ENCODE results near the gene TIMP2.
"Not testable (repeated sequence)": the region's sequence is repeated elsewhere in the genome, so short reads cannot be mapped to it uniquely, and the experiment has no call there.

TIMP2 gene

GRCh38 chr17:78902231-78902630 lies 23.0 kb downstream of the TIMP2 start:
- DNase-seq, result not testable (repeated sequence)

DNA sequence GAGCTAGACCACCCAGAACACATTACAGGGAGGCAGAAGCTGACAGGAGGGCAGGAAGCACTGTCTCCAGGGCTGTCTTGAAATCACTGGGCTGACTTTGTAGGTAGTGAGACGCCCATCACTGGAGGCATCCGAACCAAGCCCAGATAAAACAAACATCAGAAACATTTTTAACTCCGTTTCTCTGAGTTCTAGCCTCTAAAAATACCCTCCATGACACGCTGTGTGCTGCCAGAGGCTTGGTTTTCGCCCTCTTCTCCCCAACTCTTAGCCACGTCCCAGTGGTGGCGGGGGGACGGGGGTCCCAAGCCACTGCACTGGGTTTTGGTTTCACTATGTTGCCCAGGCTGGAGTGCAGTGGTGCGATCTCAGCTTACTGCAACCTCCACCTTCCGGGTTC lies 23.4 kb downstream of the TIMP2 start:
- no peak for DNase-seq

DNA sequence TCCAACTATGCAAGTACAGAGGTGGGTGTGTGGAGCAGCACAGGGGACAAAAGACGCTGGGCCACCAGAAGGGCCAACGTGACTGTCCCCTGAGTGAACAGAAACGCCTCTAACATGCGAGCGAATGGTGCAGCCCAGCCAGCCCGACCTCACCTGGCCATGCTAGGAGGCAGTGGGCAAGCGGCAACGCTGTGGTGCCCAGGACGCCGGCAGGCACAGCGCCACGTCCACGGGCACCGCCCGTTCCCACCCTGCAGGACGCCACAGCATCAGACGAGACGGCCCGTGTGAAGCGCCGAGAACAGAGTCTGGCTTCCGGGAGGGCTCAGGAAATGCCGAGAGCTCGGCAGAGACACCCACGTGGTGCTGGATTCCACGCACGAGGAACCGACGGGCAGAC lies 24.4 kb downstream of the TIMP2 start:
- DNase-seq, result no peak

DNA sequence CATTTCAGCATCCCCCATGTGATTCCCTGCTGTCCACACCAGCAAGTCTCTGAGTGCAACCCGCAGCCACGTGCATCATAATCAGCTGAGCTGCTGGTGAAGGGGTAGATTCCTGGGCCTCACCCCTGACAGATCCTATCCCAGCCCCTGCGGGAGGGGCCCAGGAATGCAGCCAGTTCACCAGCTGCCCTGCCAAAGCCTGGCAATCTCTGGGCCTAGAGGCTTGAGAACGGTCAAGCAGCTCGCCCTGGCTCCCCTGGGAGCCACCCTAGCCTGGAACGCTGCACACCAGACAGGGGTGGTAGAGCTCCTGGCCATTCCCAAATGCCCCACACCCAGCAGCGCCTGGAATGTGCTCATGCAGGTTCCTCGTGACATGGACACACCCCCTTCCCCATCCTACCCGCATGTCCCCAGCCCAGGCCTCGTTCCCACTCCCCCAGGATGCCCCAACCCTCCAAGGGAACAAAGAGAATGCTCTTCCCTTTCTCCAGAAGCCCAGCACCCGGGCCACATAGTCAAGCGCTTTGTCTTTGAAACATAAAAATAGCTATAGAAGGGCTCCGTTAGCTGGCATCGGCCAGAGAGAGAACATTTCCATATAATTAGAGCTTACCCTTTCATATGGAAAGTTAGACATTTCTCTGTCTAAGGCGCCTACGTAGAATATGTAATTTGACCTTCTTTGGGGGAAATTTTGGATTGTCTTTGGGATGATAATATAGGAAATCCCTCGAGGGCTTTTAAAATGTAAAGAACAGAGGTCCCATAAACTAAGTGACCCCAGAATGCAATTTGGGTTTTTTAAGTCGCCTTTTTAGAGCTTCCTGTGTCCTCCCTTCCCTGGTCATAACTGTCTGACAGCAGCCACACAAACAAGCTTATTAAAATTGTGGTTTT lies 25.6 kb downstream of the TIMP2 start:
- DNase-seq, result no peak

- DNase-seq, result no peak
Measured at GRCh38 chr17:78898947-78899346, 26.2 kb downstream of the TIMP2 start.

- DNase-seq, result no peak
Measured at GRCh38 chr17:78898075-78898836, 26.9 kb downstream of the TIMP2 start.

DNA sequence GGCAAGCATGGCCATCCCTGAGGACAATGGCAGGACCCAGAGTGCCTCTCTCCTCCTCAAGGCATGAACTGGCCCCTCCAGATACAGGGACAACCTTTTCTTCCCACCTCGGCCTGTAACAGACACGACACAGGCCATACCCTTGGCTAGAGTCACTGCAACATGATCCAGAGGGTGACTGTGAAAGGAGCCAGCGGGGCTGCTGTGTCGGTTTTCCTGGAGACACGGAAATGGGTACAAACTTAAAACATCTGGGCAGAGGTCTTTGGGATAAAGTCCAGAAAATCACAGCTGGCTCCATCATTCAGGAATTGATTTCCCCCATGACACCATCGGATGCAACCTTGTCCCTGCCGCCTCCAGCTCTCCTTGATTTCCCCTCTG lies 27.5 kb downstream of the TIMP2 start:
- DNase-seq, result no peak

DNA sequence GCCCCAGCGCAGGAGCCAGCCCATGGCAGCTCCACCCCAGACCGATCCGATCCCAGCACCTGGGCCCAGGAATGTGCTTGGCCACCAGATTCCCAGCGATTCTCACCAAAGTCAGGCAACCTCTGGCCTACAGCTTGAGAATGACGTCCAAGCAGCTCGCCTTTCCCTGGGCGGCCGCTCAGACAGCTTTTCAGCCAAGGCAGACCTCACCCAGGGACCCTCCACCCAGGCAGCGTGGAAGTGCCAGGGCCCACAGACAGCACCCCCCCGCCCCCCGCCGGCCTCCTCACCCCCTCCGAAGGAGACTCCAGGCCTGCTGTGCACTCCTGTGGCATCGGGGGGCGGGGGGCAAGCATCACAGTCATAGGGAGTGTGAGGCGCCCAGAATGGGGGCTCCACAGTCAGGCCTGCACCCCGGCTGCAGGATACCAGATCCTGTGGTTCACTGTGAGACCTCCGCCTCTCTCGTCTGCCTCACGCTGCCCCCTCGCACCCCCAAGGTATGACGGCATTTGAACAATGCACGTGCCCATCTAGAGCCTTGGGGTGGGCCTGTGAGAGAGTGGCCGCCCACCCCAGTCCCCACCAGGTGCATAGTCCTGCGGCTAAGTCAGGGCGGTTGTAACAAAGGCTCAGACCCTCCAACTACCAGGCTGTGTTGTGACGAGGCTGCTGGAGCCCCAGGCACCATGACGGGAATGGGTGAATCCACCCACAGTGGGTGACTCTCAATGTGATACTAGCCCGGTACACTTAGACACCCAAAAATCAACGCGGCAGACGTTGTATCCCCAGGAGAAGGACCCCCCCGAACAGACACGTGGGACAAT lies 28.1 kb downstream of the TIMP2 start:
- no peak for DNase-seq

DNA sequence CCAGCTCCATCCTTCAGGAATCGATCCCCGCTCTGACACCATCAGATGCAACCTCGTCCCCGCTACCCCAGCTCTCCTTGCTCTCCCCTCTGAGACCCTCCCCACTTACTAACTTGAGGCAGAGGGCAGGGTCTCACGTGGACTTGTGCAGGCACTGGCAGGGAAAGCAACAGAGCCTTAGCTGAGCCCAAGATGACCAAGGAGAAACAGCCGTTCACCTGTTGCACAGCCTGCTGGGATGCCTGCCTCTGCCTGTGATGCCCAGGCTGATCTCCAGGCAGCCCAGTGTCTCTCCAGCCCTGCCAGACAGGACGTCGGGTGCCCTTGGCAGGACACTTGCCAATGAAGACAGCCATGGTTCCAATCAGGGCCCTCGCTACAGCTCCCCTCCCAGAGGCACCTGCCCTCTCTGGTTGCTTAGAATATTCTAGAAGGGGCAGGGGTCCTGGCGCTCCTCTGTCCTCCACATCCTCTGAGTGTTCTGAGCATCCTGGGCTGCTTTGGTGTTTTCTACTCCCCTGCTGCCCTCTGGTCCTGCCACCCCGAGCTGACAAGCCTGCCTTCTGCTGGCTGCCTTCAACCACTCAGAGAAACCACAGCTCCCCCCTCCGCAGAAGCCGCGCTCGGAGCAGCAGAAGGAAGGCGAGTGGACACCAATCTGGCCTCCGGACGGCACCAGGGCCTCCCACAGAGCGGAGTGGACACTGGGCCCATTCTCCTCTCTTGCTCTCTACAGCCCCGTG lies 28.9 kb downstream of the TIMP2 start:
- DNase-seq, result no peak

DNA sequence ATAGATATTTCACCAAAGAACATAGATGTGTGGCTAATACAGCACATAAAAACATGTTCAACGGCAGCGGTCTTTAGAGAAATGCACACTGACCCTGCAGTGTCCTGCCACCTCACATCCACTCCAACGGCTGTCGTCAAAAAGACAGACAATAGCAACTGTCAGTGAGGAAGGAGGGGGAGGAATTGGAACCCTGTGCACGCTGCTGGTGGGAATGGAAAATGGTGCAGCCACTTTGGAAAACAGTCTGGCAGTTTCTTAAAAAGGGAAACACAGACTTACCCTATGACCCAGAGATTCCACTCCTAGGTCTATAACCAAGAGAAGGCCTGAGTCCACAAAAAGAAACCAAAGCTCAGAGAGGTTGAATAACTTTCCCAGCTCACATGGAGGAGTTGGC lies 29.9 kb downstream of the TIMP2 start:
- no peak for DNase-seq

GRCh38 chr17:78893684-78894083 lies 31.5 kb downstream of the TIMP2 start:
- no peak for DNase-seq

DNA sequence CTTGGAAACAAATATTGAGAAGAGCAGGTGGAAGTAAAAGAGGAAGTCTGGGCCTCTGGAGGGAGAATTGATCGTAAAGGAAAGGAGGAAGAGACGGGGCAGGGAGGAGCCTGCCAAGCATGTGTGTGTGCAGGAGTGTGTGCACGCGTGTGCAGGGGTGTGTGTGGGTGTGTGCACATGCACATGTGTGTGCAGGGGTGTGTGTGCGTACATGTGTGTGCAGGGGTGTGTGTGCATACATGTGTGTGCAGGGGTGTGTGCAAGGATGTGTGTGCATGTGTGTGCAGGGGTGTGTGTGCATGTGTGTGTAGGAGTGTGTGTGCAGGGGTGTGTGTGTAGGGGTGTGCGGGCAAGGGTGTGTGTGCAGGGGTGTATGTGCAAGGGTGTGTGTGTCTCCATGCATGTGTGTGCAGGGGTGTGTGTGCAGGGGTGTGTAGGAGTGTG lies 32.2 kb downstream of the TIMP2 start:
- DNase-seq, result no peak

DNA sequence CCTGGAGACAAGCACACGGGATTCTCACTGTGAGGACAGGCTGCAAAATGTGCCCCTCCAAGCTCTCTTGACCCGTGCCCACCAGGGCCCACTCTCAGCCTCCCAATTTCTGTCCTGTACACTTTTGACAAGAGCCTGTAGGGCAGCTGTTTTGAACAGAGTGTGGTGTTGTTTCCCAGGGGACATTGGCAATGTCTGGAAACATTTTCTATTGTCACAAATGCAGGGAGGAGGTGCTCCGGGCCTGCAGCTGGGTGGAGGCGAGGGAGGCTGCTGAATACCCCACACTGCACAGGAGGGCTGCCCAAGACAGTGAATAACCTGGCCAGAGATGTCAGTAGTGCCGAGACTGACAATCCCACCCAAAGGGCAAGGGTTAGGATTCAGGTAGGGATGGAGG lies 32.7 kb downstream of the TIMP2 start:
- DNase-seq, result no peak

DNA sequence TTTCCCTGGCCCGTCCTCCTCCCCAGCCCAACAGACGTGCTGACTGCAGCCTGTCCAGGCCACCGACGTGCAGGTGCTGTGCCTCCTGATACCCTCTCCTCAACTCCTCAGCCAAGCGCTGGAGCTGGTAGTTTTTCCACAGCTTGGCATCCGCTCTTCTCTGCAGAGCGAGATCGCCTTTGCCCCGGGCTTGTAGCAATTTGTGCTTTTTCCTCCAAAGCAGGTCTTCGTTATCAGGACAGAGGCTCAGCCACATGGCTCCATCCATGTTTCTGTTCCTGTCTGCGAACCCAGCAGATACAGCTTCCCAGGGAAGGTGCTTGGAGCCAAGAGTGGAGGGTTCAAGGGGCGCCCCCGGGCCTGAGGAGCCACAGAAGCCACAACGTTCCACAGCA lies 33.1 kb downstream of the TIMP2 start:
- no peak for DNase-seq

- DNase-seq, result no peak
Measured at GRCh38 chr17:78891406-78892061, 33.7 kb downstream of the TIMP2 start.

DNA sequence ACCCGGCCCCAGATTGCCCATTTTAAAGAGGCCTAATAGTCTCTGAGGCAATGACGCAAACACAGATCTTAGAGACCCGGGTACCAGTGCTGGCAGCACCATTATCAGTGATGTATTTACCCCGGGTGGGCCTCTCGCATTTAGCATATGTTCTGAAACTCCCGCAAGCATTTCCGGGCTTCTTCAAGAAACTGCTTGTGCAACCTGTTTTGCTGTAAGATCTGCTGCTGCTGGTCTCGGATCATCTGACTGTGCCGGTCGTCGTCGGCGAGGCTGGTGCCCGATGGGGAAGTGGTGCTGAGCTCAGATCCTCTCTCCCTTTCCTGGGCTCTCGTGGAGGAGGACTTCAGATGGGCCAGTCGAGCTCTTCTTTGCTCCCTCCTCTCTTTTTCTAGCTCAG lies 34.7 kb downstream of the TIMP2 start:
- no peak for DNase-seq

DNA sequence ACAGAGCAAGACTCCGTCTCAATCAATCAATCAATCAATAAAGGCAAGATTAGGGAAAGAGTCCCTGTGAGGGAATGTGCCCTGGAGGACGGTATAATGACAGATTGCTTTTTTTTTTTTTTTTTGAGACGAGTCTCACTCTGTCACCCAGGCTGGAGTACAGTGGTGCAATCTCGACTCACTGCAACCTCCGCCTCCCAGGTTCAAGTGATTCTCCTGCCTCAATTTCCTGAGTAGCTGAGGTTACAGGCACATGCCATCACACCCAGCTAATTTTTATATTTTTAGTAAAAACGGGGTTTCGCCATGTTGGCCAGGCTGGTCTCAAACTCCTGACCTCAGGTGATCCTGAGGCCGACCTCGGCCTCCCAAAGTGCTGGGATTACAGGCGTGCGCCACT lies 35.1 kb downstream of the TIMP2 start:
- not testable (repeated sequence) for DNase-seq

- no peak for DNase-seq
Measured at GRCh38 chr17:78889531-78889930, 35.7 kb downstream of the TIMP2 start.

DNA sequence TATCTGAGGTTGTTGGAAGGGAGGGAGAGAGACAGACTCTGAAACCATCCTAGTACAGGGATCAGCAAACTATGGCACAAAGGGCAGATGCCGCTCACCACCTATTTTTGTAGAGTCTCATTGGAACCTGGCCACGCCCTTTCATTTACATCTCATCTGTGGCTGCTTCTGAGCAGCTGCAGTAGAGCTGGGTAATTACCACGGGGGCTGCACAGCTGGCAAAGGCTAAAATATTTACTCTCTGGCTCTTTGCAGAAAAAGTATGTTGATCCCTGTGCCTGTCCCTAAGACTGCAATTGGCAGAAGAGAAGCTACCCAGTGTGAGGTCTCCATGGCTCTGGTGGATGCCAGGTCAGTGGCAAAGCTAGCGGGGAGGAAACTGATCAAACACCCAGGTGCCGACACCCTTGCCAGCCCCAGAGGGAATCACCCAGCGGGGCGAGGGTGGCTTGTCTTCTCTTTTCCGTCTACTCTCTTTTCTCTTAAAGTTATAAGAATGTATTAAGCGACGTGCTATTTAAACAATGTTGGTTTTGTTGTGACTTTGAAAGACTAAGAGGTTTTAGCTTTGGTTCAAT lies 36.2 kb downstream of the TIMP2 start:
- DNase-seq, result no peak

DNA sequence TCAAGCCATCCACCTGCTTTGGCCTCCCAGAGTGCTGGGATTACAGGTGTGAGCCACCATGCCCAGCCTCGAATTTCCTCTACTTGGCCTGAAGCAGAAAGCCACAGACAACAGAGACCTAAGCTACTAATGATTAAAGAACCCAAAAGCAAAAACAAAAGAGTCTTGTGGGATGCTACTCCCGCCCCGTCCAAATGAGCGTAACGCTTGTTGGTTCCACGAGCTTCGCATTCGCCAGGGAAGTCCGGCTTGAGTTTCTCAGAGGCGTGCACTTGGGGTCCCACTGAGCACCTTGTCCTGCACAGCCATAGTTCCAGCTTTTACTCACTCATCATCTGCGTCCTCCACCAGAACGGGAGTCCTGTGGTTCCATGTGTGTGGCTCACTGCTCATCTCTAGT lies 38.2 kb downstream of the TIMP2 start:
- no peak for DNase-seq

DNA sequence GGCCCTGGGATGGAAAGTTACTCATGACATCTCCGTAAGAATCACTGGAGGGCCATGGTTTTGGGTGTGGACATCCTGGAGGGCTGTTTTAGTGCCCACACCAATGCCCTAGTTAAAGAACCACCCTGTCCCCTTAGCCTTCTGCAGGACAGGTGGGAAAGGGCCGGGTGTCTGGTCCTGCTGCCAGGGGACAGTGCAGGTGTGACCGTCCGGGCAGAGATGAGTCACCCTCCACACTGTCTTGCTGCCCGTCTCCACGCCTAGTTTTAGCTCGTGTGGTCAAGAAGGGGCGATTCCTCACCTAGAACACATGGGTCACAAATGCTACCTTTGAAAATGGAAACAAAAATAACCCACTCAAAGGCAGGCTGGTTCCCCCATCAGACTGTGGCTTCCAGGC lies 39.2 kb downstream of the TIMP2 start:
- DNase-seq, result no peak

Data from OCI-M1 (cell line).